Body of pancreas (tissue), 4 donors: Measurements from ENCODE around the gene TMEFF2. TPM values are rescaled to one million over a fixed set of nuclear protein-coding genes. Genes with fewer than 3 reads are reported as not detected.

Source experiments
- ATAC-seq: fragments of 150-250 bp; one replicate; pipeline ENCODE4 v1.9.1; 2016
- DNase-seq, 4 donors: peaks; one replicate each; pipeline ENCODE4 v3.0.0-alpha.2; 2019
- H3K27ac ChIP-seq, 4 donors: fragments of 200-600 bp; sonication (generic); 1 replicate in 3 of 4; 2 replicates in 1 of 4; pipeline versions ENCODE4 v1.5.1 to v1.6.1; 2016 to 2019; ENCODE audit warnings: mild to moderate bottlenecking in 1 of 4, mixed read lengths in 1 of 4, moderate library complexity in 1 of 4
- H3K27me3 ChIP-seq, 2 donors: fragments of 200-600 bp; sonication (generic); one replicate each; pipeline ENCODE4 v1.6.0; 2016; ENCODE audit warnings: mild to moderate bottlenecking in 1 of 2
- H3K36me3 ChIP-seq, 2 donors: fragments of 200-600 bp; sonication (generic); replicated peaks in 1 of 2; 2 replicates each; pipeline ENCODE4 v1.5.1; 2016; ENCODE audit warnings: low read depth in 2 of 2; ENCODE audit not compliant: insufficient read depth in 1 of 2
- H3K4me1 ChIP-seq: fragments of 200-600 bp; sonication (generic); one replicate; pipeline ENCODE4 v1.6.0; 2016
- H3K4me3 ChIP-seq, 2 donors: fragments of 200-600 bp; sonication (generic); 1 replicate in 1 of 2; 2 replicates in 1 of 2; pipeline ENCODE4 v1.5.1; 2016 to 2019
- H3K9me3 ChIP-seq, 3 donors: fragments of 200-600 bp; sonication (generic); 1 replicate in 2 of 3; 2 replicates in 1 of 3; pipeline ENCODE4 v1.5.1; 2016
- POLR2A ChIP-seq, 3 donors: fragments of 450-650 bp; IDR thresholded peaks; one replicate each; pipeline ENCODE4 v1.6.1; 2016; ENCODE audit warnings: antibody characterized with exemption in 3 of 3, mild to moderate bottlenecking in 2 of 3
- WGBS, 2 donors: methylation state at CpG; one replicate each; pipeline ENCODE4 v1.1.5; 2017; 5-methylcytosine and 5-hydroxymethylcytosine counted together
- intact Hi-C: fragments of 100-400 bp; cut with DNase I; formaldehyde crosslinking; loops from one replicate; pipeline ENCODE4 v1.15.1; 2023
- total RNA-seq, 2 donors: library from RNA; depleted of rRNA; stranded (reverse); fragments of >200 nt; gene quantifications; one replicate each; pipeline ENCODE4 v1.1.0, GENCODE V29; 2016
- TF ChIP-seq, protein P1 (sequence below), 7 experiments: fragments of 450-650 bp in 4 of 7; fragments of 200-600 bp in 3 of 7; sonication (generic) in 3 of 7; IDR thresholded peaks; one replicate each; pipeline ENCODE4 v1.5.1; 2016 to 2019; ENCODE audit warnings: antibody characterized with exemption in 7 of 7

Gene TMEFF2
- total RNA-seq, 2 donors from 2014 or later = not detected

DNA sequence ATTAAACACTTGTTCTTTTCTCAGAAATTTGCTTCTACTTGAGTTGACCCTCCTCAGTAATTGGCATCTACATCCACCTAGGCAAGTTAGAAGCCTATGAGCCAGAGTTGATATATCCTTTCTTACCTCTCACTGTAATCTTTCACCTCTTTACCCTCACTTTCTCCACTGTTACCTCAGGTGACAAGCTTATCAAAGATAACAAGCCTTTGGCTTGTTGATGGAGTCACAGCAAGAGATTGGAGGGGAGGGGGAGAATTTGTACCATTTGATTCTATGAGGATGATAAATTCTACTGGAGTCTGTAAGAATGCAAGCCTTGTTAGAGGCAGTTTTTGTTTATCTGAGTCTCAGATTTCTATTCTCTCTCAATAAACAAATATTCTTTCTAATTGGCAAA, 176.9 kb downstream of the TMEFF2 start:
- H3K4me1 ChIP-seq = no peaks in the 10 kb centered on the region
- H3K36me3 ChIP-seq = no peaks in the 10 kb centered on the region
- intact Hi-C loops = no loop called here
- no peaks in the 10 kb centered on the region for H3K9me3 ChIP-seq
- H3K27ac ChIP-seq = no peak overlapping the region
- DNase-seq (no peak), ATAC-seq (no peak)
- TF ChIP-seq, protein P1, sequence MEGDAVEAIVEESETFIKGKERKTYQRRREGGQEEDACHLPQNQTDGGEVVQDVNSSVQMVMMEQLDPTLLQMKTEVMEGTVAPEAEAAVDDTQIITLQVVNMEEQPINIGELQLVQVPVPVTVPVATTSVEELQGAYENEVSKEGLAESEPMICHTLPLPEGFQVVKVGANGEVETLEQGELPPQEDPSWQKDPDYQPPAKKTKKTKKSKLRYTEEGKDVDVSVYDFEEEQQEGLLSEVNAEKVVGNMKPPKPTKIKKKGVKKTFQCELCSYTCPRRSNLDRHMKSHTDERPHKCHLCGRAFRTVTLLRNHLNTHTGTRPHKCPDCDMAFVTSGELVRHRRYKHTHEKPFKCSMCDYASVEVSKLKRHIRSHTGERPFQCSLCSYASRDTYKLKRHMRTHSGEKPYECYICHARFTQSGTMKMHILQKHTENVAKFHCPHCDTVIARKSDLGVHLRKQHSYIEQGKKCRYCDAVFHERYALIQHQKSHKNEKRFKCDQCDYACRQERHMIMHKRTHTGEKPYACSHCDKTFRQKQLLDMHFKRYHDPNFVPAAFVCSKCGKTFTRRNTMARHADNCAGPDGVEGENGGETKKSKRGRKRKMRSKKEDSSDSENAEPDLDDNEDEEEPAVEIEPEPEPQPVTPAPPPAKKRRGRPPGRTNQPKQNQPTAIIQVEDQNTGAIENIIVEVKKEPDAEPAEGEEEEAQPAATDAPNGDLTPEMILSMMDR (IDR thresholded peaks at IDR 0.05) = no peak
- TF ChIP-seq POLR2A (IDR thresholded peaks at IDR 0.05) = no peak
- H3K27me3 ChIP-seq = no peaks in the 10 kb centered on the region
- no peak overlapping the region for H3K4me3 ChIP-seq

DNA sequence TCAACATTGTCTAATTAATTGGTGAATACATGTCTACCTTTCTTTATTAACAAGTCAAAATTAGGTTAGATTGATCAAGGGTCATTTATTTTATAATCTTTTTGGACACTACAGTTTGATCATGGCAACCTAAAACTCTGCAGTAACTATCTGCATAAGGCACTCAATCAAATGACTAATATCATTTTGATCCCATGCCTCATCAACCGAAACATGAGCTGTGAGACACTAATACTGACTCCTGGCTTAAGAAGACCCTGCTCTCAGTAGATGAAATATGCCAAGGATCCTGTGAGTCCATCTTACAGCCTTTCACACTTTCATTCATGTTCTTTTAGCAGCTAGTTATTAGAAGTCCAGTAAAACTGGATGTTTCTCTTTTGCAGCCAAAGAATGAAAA, 178.5 kb downstream of the TMEFF2 start:
- intact Hi-C loops = no loop called here

DNA sequence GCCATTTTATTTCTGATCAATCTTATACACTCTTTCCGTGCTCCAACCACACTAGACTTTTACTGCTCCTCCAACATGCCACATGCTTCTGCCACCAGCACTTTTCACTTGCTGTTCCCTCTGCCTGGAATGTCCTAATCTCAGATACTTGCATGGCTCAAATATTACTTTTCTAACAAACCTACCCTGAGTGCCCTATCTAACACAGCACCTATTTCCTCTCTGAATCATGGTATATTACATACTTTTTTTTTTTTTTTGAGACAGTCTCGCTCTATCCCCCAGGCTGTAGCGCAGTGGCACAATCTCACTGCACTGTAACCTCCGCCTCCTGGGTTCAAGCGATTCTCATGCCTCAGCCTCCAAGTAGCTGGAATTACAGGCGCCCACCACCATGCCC, 181.5 kb downstream of the TMEFF2 start:
- Histone ChIP-seq H3K27me3 (no peaks in the 10 kb centered on the region), H3K4me1 (no peaks in the 10 kb centered on the region), H3K36me3 (no peaks in the 10 kb centered on the region), H3K27ac (no peak overlapping the region), H3K4me3 (no peak overlapping the region), H3K9me3 (no peaks in the 10 kb centered on the region)
- DNase-seq = no peak
- ATAC-seq = no peak
- intact Hi-C loops = no loop called here
- WGBS, 2 donors = 87 to 91% methylated on average over 6 of the region's 6 CpGs
- TF ChIP-seq, protein P1 (IDR thresholded peaks at IDR 0.05) = no peak
- TF ChIP-seq POLR2A (IDR thresholded peaks at IDR 0.05) = no peak

More for the DNA sequence above, 178.5 kb downstream of the TMEFF2 start:
- Histone ChIP-seq H3K4me3 (no peak overlapping the region), H3K4me1 (no peaks in the 10 kb centered on the region), H3K27me3 (no peaks in the 10 kb centered on the region), H3K9me3 (no peaks in the 10 kb centered on the region), H3K27ac (no peak overlapping the region), H3K36me3 (no peaks in the 10 kb centered on the region)
- ATAC-seq (no peak), DNase-seq (no peak)
- TF ChIP-seq, protein P1 (IDR thresholded peaks at IDR 0.05) = no peak
- TF ChIP-seq POLR2A (IDR thresholded peaks at IDR 0.05) = no peak
- 84 to 88% methylated on average over 1 of the region's 1 CpG for WGBS, 2 donors

DNA sequence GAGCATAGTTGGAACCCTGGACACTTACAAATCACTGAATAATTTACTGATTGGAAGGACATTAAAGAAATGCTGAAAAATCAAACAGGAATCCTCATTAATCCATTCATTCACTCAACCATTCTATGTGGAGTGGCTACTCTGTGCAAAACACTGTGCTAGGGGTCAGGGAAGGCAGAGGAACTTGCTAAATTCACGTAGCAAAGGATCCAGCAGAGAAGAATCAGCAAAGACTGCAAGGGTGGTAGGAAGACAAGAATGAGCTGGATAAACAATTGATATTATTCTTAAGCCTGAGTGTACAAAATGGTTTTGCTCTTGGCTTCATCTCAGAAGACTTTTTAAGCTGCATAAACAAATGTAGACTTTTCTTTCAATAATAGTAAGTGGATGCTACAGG, 183.5 kb downstream of the TMEFF2 start:
- Histone ChIP-seq H3K4me3 (no peak overlapping the region), H3K36me3 (no peaks in the 10 kb centered on the region), H3K9me3 (no peaks in the 10 kb centered on the region), H3K4me1 (no peaks in the 10 kb centered on the region), H3K27ac (no peak overlapping the region), H3K27me3 (no peaks in the 10 kb centered on the region)
- DNase-seq (no peak), ATAC-seq (no peak)
- intact Hi-C loops = no loop called here
- no peak for TF ChIP-seq POLR2A (IDR thresholded peaks at IDR 0.05)
- TF ChIP-seq, protein P1 (IDR thresholded peaks at IDR 0.05) = no peak
- WGBS, 2 donors = 65 to 72% methylated on average over 1 of the region's 1 CpG

DNA sequence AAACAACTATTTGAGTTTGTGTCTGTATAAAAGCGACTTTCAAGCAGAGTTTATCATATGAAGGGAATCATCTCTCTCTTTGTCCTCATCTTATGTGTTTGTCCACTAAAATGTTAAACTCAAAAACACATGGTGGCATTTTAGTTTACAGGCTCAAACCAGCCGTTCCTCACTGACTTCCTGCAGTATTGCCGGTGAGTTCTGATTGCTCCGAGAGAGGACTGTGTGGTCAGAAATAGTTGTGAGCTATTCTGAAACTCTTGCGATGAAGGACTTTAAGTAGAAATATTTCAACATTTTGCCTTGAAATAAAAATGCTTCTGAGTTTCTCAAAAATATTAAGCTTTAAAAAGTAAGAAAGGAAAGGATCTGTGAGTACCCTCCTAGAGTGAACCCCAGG, 184.7 kb downstream of the TMEFF2 start:
- DNase-seq (no peak), ATAC-seq (no peak)
- TF ChIP-seq, protein P1 (IDR thresholded peaks at IDR 0.05) = no peak
- TF ChIP-seq POLR2A (IDR thresholded peaks at IDR 0.05) = no peak
- Histone ChIP-seq H3K9me3 (no peaks in the 10 kb centered on the region), H3K36me3 (no peaks in the 10 kb centered on the region), H3K27me3 (no peaks in the 10 kb centered on the region), H3K4me3 (no peak overlapping the region), H3K27ac (no peak overlapping the region), H3K4me1 (no peaks in the 10 kb centered on the region)
- intact Hi-C loops = no loop called here
- WGBS, 2 donors = 55 to 78% methylated on average over 5 of the region's 5 CpGs
